HepG2 (cell line): ENCODE results near the gene RAN. TPM values are rescaled to one million over a fixed set of nuclear protein-coding genes. Genes with fewer than 3 reads are reported as not detected.
A peak's percentile ranks its signal among the peaks of the same experiment; 100 is the strongest.

ENCODE experiments used
- DNMT3B ChIP-seq: conservative IDR thresholded peaks from 2 replicates; pipeline ENCODE4 v1.6.1; 2016; ENCODE audit warnings: missing biosample characterization, control low read depth
- ELF3 ChIP-seq: IDR thresholded peaks from 2 replicates; pipeline ENCODE4 v1.6.1; 2016; ENCODE audit warnings: missing genetic modification reagents, missing compliant biosample characterization
- HIVEP1 ChIP-seq: sonication (generic); formaldehyde crosslinking; IDR thresholded peaks from 2 replicates; pipeline ENCODE4 v1.4.0; 2020; ENCODE audit warnings: mild to moderate bottlenecking, missing genetic modification reagents
- HNF4G ChIP-seq, 2 experiments: sonication (generic) in 1 of 2; formaldehyde crosslinking in 1 of 2; IDR thresholded peaks; 2 replicates each; pipeline versions ENCODE4 v1.4.0 to v1.6.1; 2011 to 2020; ENCODE audit warnings: borderline replicate concordance in 2 of 2, low read depth in 2 of 2, mild to moderate bottlenecking in 2 of 2, low read length in 1 of 2, missing genetic modification reagents in 1 of 2, moderate library complexity in 1 of 2
- KDM5B ChIP-seq: sonication (generic); formaldehyde crosslinking; IDR thresholded peaks from 2 replicates; pipeline ENCODE4 v1.4.0; 2020; ENCODE audit warnings: missing genetic modification reagents, mild to moderate bottlenecking, borderline replicate concordance
- MED1 ChIP-seq: sonication (generic); formaldehyde crosslinking; IDR thresholded peaks from 2 replicates; pipeline ENCODE4 v1.4.0; 2020; ENCODE audit warnings: missing genetic modification reagents
- POLR2A ChIP-seq, 2 experiments: IDR thresholded peaks; 2 replicates each; pipeline ENCODE4 v1.6.1; 2011; ENCODE audit warnings: low read depth in 2 of 2, low read length in 2 of 2, mild to moderate bottlenecking in 1 of 2, moderate library complexity in 1 of 2; ENCODE audit not compliant: insufficient read depth in 1 of 2
- POLR2G ChIP-seq: fragments of 200-400 bp; formaldehyde crosslinking; IDR thresholded peaks from 2 replicates; pipeline ENCODE4 v1.6.1; 2018; ENCODE audit warnings: mild to moderate bottlenecking, low read depth, low read length, moderate library complexity
- SAP130 ChIP-seq: IDR thresholded peaks from 2 replicates; pipeline ENCODE4 v1.6.1; 2016; ENCODE audit warnings: low read depth
- SMAD9 ChIP-seq: sonication (generic); formaldehyde crosslinking; IDR thresholded peaks from 2 replicates; pipeline ENCODE4 v1.5.1; 2020; ENCODE audit warnings: mild to moderate bottlenecking, missing genetic modification reagents
- SMYD3 ChIP-seq: sonication (generic); formaldehyde crosslinking; IDR thresholded peaks from 2 replicates; pipeline ENCODE4 v1.8.1; 2023; ENCODE audit warnings: mild to moderate bottlenecking, missing genetic modification reagents
- ZNF12 ChIP-seq: sonication (generic); formaldehyde crosslinking; IDR thresholded peaks from 2 replicates; pipeline ENCODE4 v1.5.0; 2020; ENCODE audit warnings: missing genetic modification reagents
- ZNF207 ChIP-seq: fragments of 450-650 bp; IDR thresholded peaks from 2 replicates; pipeline ENCODE4 v1.6.1; 2016; ENCODE audit warnings: antibody characterized with exemption, borderline replicate concordance
- ZNF232 ChIP-seq: sonication (generic); formaldehyde crosslinking; IDR thresholded peaks from 2 replicates; pipeline ENCODE4 v1.4.0; 2020; ENCODE audit warnings: missing genetic modification reagents, borderline replicate concordance
- ZNF510 ChIP-seq: sonication (generic); formaldehyde crosslinking; IDR thresholded peaks from 2 replicates; pipeline ENCODE4 v1.4.0; 2020; ENCODE audit warnings: low read depth, mild to moderate bottlenecking, missing genetic modification reagents
- polyA plus RNA-seq, 8 experiments: library from polyadenylated mRNA; depleted of rRNA in 3 of 8; stranded (reverse) in 7 of 8; unstranded in 1 of 8; fragments of >200 nt; fragmentation: Illumina TruSeq in 4 of 8; extraction: Trizol in 4 of 8; gene quantifications; 2 replicates each; pipeline versions ENCODE4 v1.2.1 to v1.2.3, GENCODE V29; 2011 to 2016; ENCODE audit warnings: low read depth in 4 of 8, missing spikeins in 1 of 8, mixed read lengths in 1 of 8; ENCODE audit not compliant: insufficient read depth in 1 of 8
- total RNA-seq, 5 experiments: library from RNA; depleted of rRNA; stranded (reverse); fragments of >200 nt; fragmentation: Illumina TruSeq; extraction: Trizol; gene quantifications; 2 replicates each; pipeline ENCODE4 v1.2.3, GENCODE V29; 2016; ENCODE audit warnings: low read depth in 1 of 5
- TF ChIP-seq, protein P1 (sequence below), 2 experiments: sonication (generic) in 1 of 2; formaldehyde crosslinking in 1 of 2; IDR thresholded peaks; 2 replicates each; pipeline versions ENCODE4 v1.4.0 to v1.6.1; 2018 to 2020; ENCODE audit warnings: missing genetic modification reagents in 2 of 2, borderline replicate concordance in 1 of 2, low read depth in 1 of 2, mild to moderate bottlenecking in 1 of 2, missing biosample characterization in 1 of 2
- TF ChIP-seq, protein P2 (sequence below): sonication (generic); formaldehyde crosslinking; IDR thresholded peaks from 2 replicates; pipeline ENCODE4 v1.4.0; 2020; ENCODE audit warnings: missing genetic modification reagents
- TF ChIP-seq, protein P3 (sequence below): sonication (generic); formaldehyde crosslinking; IDR thresholded peaks from 2 replicates; pipeline ENCODE4 v1.5.1; 2020; ENCODE audit warnings: mild to moderate bottlenecking, missing genetic modification reagents, moderate library complexity
- TF ChIP-seq, protein P4 (sequence below): sonication (generic); formaldehyde crosslinking; IDR thresholded peaks from 2 replicates; pipeline ENCODE4 v1.4.0; 2020; ENCODE audit warnings: missing genetic modification reagents

Gene RAN
- total and polyA plus RNA-seq, 2 of the 13 experiments (the other 11 are each of a cell fraction or from before 2014, with no cell fraction given), result 1,335 to 1,630 TPM

DNA sequence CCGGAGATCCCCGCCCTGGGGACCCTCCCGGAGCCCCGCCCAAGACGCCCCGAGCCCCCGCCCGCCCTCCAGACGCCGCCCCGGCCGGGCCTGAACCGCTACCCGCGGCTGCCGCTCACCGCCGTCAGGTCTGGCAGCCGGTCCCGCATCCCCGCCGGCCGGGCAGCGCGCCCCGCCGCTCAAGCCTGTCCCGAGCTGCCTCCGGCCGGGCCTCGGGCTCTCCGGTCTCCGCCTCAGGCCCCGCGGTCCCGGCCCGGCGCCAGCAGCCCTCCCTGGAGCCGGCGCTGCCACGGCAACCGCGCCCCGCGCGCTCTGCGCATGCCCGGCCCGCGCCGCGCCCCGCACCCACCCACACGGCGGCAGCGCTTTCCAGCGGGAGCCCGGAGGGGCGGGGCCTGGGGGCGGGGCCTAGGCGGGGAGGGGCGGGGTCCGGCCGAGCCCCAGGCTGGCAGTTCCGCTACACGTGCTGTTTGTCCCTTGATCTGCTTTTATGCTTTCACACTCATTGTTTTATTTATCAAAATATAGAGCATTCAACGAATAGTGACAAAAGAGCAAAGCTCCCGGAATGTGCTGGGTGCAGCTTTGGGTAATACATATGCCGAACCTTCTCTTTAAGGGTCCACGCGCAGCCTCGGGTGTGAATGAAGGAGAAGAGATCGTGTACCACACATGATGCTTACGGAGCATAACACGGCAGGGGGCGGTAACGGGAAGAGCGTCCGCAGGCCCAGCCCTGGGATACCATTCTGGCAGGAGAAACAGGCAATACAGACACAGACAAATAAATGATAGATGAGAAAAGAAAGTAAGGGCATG lies 32.7 kb upstream of the RAN start, which contains the start of gene STX2 (continued):
- TF ChIP-seq, protein P1, sequence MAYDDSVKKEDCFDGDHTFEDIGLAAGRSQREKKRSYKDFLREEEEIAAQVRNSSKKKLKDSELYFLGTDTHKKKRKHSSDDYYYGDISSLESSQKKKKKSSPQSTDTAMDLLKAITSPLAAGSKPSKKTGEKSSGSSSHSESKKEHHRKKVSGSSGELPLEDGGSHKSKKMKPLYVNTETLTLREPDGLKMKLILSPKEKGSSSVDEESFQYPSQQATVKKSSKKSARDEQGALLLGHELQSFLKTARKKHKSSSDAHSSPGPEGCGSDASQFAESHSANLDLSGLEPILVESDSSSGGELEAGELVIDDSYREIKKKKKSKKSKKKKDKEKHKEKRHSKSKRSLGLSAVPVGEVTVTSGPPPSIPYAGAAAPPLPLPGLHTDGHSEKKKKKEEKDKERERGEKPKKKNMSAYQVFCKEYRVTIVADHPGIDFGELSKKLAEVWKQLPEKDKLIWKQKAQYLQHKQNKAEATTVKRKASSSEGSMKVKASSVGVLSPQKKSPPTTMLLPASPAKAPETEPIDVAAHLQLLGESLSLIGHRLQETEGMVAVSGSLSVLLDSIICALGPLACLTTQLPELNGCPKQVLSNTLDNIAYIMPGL (CRISPR knock-in tag; IDR thresholded peaks at IDR 0.05; ENCODE audit: borderline replicate concordance in 1 of 2, low read depth in 1 of 2), result peak; percentile 57 to 62; a peak in 2 of 4 replicates
- TF ChIP-seq POLR2G (0 out of 2 replicates have a peak, but pooled peaks have one; percentile 51), SMYD3 (0 out of 2 replicates have a peak, but pooled peaks have one; percentile 50), SAP130 (CRISPR knock-in tag) (peak; percentile 77), POLR2A (IDR thresholded peaks at IDR 0.05; ENCODE audit: insufficient read depth in 1 of 2, low read depth in 2 of 2, low read length in 2 of 2) (peak in 1 of 2 experiments; percentile 43; a peak in 1 of 4 replicates), HNF4G (IDR thresholded peaks at IDR 0.05; ENCODE audit: borderline replicate concordance, low read depth, low read length) (no peak), HNF4G (CRISPR knock-in tag; IDR thresholded peaks at IDR 0.05; ENCODE audit: borderline replicate concordance, low read depth) (no peak), ZNF207 (no peak), KDM5B (CRISPR knock-in tag) (peak; percentile 74; the same call in 1 of the 2 replicates), ELF3 (CRISPR knock-in tag) (no peak), ZNF232 (CRISPR knock-in tag) (no peak), ZNF510 (CRISPR knock-in tag) (0 out of 2 replicates have a peak, but pooled peaks have one; percentile 81), HIVEP1 (0 out of 2 replicates have a peak, but pooled peaks have one; percentile 28), MED1 (CRISPR knock-in tag) (0 out of 2 replicates have a peak, but pooled peaks have one; percentile 48), SMAD9 (CRISPR knock-in tag) (0 out of 2 replicates have a peak, but pooled peaks have one; percentile 59), ZNF12 (CRISPR knock-in tag) (peak; percentile 61; the same call in 1 of the 2 replicates), DNMT3B (CRISPR knock-in tag) (peak; percentile 86; the same call in 1 of the 2 replicates)
- TF ChIP-seq, protein P2, sequence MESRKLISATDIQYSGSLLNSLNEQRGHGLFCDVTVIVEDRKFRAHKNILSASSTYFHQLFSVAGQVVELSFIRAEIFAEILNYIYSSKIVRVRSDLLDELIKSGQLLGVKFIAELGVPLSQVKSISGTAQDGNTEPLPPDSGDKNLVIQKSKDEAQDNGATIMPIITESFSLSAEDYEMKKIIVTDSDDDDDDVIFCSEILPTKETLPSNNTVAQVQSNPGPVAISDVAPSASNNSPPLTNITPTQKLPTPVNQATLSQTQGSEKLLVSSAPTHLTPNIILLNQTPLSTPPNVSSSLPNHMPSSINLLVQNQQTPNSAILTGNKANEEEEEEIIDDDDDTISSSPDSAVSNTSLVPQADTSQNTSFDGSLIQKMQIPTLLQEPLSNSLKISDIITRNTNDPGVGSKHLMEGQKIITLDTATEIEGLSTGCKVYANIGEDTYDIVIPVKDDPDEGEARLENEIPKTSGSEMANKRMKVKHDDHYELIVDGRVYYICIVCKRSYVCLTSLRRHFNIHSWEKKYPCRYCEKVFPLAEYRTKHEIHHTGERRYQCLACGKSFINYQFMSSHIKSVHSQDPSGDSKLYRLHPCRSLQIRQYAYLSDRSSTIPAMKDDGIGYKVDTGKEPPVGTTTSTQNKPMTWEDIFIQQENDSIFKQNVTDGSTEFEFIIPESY, result 0 out of 2 replicates have a peak, but pooled peaks have one; percentile 21
- TF ChIP-seq, protein P3, sequence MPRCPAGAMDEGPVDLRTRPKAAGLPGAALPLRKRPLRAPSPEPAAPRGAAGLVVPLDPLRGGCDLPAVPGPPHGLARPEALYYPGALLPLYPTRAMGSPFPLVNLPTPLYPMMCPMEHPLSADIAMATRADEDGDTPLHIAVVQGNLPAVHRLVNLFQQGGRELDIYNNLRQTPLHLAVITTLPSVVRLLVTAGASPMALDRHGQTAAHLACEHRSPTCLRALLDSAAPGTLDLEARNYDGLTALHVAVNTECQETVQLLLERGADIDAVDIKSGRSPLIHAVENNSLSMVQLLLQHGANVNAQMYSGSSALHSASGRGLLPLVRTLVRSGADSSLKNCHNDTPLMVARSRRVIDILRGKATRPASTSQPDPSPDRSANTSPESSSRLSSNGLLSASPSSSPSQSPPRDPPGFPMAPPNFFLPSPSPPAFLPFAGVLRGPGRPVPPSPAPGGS, result peak; percentile 76; the same call in 1 of the 2 replicates
- TF ChIP-seq, protein P4, sequence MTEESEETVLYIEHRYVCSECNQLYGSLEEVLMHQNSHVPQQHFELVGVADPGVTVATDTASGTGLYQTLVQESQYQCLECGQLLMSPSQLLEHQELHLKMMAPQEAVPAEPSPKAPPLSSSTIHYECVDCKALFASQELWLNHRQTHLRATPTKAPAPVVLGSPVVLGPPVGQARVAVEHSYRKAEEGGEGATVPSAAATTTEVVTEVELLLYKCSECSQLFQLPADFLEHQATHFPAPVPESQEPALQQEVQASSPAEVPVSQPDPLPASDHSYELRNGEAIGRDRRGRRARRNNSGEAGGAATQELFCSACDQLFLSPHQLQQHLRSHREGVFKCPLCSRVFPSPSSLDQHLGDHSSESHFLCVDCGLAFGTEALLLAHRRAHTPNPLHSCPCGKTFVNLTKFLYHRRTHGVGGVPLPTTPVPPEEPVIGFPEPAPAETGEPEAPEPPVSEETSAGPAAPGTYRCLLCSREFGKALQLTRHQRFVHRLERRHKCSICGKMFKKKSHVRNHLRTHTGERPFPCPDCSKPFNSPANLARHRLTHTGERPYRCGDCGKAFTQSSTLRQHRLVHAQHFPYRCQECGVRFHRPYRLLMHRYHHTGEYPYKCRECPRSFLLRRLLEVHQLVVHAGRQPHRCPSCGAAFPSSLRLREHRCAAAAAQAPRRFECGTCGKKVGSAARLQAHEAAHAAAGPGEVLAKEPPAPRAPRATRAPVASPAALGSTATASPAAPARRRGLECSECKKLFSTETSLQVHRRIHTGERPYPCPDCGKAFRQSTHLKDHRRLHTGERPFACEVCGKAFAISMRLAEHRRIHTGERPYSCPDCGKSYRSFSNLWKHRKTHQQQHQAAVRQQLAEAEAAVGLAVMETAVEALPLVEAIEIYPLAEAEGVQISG (CRISPR knock-in tag), result peak; percentile 44; the same call in 1 of the 2 replicates
